GM23338 (cell line): ENCODE measurements around the gene RNF181. TPM values are rescaled to one million over a fixed set of nuclear protein-coding genes. Genes with fewer than 3 reads are reported as not detected.
A peak's percentile ranks its signal among the peaks of the same experiment; 100 is the strongest.

Experiments
- ATAC-seq: fragments of 200-7000 bp; cut with Tn5 transposase; 3 replicates; pipeline ENCODE4 v1.9.1; 2020
- DNase-seq: peaks from one replicate; pipeline ENCODE4 v3.0.0-alpha.2; 2015; ENCODE audit warnings: low spot score
- H2AFZ ChIP-seq: fragments of 200-600 bp; sonication (generic); 2 replicates; pipeline ENCODE4 v1.8.0; 2016; ENCODE audit warnings: antibody characterized with exemption, mild to moderate bottlenecking, moderate library complexity
- H3F3A ChIP-seq: fragments of 200-600 bp; sonication (generic); replicated peaks from 2 replicates; pipeline ENCODE4 v1.8.0; 2017; ENCODE audit warnings: antibody characterized with exemption, mixed run types, low read depth
- H3K27ac ChIP-seq: fragments of 200-600 bp; sonication (generic); 2 replicates; pipeline ENCODE4 v1.6.1; 2016; ENCODE audit warnings: low read depth
- H3K27me3 ChIP-seq: fragments of 200-600 bp; sonication (generic); 2 replicates; pipeline ENCODE4 v1.8.0; 2016; ENCODE audit warnings: mild to moderate bottlenecking, mixed run types, moderate library complexity; ENCODE audit not compliant: insufficient read depth
- H3K36me3 ChIP-seq: fragments of 200-600 bp; sonication (generic); 2 replicates; pipeline ENCODE4 v1.8.0; 2016; ENCODE audit warnings: mild to moderate bottlenecking; ENCODE audit not compliant: insufficient read depth
- H3K4me1 ChIP-seq: fragments of 200-600 bp; sonication (generic); 2 replicates; pipeline ENCODE4 v1.8.0; 2016; ENCODE audit warnings: mild to moderate bottlenecking, moderate library complexity; ENCODE audit not compliant: insufficient read depth
- H3K4me2 ChIP-seq: fragments of 200-600 bp; sonication (generic); 2 replicates; pipeline ENCODE4 v1.7.1; 2017; ENCODE audit warnings: mixed run types
- H3K4me3 ChIP-seq: fragments of 200-600 bp; sonication (generic); 2 replicates; pipeline ENCODE4 v1.6.1; 2016; ENCODE audit warnings: mixed run types
- H3K79me2 ChIP-seq: fragments of 200-600 bp; sonication (generic); replicated peaks from 2 replicates; pipeline ENCODE4 v1.8.0; 2017; ENCODE audit warnings: mild to moderate bottlenecking; ENCODE audit not compliant: insufficient read depth
- H3K9me2 ChIP-seq: fragments of 200-600 bp; sonication (generic); 2 replicates; pipeline ENCODE4 v1.8.0; 2017; ENCODE audit not compliant: insufficient read depth
- H4K20me1 ChIP-seq: fragments of 200-600 bp; sonication (generic); replicated peaks from 2 replicates; pipeline ENCODE4 v1.8.0; 2017; ENCODE audit warnings: mild to moderate bottlenecking; ENCODE audit not compliant: insufficient read depth
- H3K27ac Mint-ChIP-seq: 2 replicates; pipeline ENCODE4 v1.8.0; 2020; ENCODE audit warnings: inconsistent platforms, mild to moderate bottlenecking, moderate library complexity, mixed read lengths
- H3K27me3 Mint-ChIP-seq: 3 replicates; pipeline ENCODE4 v1.8.0; 2022; ENCODE audit warnings: low read depth, mild to moderate bottlenecking, moderate library complexity, mixed read lengths, inconsistent platforms; ENCODE audit not compliant: insufficient read depth, poor library complexity
- H3K36me3 Mint-ChIP-seq: 3 replicates; pipeline ENCODE4 v1.8.0; 2021; ENCODE audit warnings: low read depth, mild to moderate bottlenecking, inconsistent platforms, moderate library complexity, mixed read lengths
- H3K4me1 Mint-ChIP-seq: 3 replicates; pipeline ENCODE4 v1.8.0; 2020; ENCODE audit warnings: mild to moderate bottlenecking, inconsistent platforms, mixed read lengths
- H3K4me3 Mint-ChIP-seq: 3 replicates; pipeline ENCODE4 v1.8.0; 2021; ENCODE audit warnings: moderate library complexity, mild to moderate bottlenecking, inconsistent platforms, mixed read lengths
- H3K9me3 Mint-ChIP-seq: 3 replicates; pipeline ENCODE4 v1.8.0; 2020; ENCODE audit warnings: moderate library complexity, mild to moderate bottlenecking, inconsistent platforms, mixed read lengths
- CREB1 ChIP-seq: fragments of 250-450 bp; sonication (Bioruptor Pico); IDR thresholded peaks from 2 replicates; pipeline ENCODE4 v1.5.0; 2020; ENCODE audit warnings: low read depth, mild to moderate bottlenecking, moderate library complexity
- CTCF ChIP-seq, 2 experiments: fragments of 200-600 bp in 1 of 2; sonication (generic) in 1 of 2; conservative IDR thresholded peaks; 2 replicates each; pipeline versions ENCODE4 v1.5.1 to v1.6.1; 2016 to 2017; ENCODE audit warnings: antibody characterized with exemption in 2 of 2, low read depth in 2 of 2, mild to moderate bottlenecking in 2 of 2, moderate library complexity in 1 of 2
- ETS1 ChIP-seq: IDR thresholded peaks from 2 replicates; pipeline ENCODE4 v1.6.1; 2016; ENCODE audit warnings: antibody characterized with exemption
- EZH2 ChIP-seq: fragments of 200-600 bp; sonication (generic); IDR thresholded peaks from one replicate; pipeline ENCODE4 v1.8.0; 2017; ENCODE audit warnings: antibody characterized with exemption, mild to moderate bottlenecking, low read depth; ENCODE audit not compliant: unreplicated experiment
- EZH2phosphoT487 ChIP-seq: fragments of 200-600 bp; sonication (generic); IDR thresholded peaks from one replicate; pipeline ENCODE4 v1.8.1; 2018; ENCODE audit warnings: antibody characterized with exemption; ENCODE audit not compliant: unreplicated experiment
- JUNB ChIP-seq: IDR thresholded peaks from one replicate; pipeline ENCODE4 v1.6.1; 2016; ENCODE audit warnings: antibody characterized with exemption; ENCODE audit not compliant: unreplicated experiment
- NANOG ChIP-seq: IDR thresholded peaks from 2 replicates; pipeline ENCODE4 v1.6.1; 2016; ENCODE audit warnings: antibody characterized with exemption, borderline replicate concordance
- POLR2AphosphoS5 ChIP-seq: IDR thresholded peaks from 2 replicates; pipeline ENCODE4 v1.6.1; 2016; ENCODE audit warnings: antibody characterized with exemption, low read depth
- REST ChIP-seq: IDR thresholded peaks from one replicate; pipeline ENCODE4 v1.6.1; 2018; ENCODE audit warnings: antibody characterized with exemption; ENCODE audit not compliant: unreplicated experiment
- STAT1 ChIP-seq: IDR thresholded peaks from one replicate; pipeline ENCODE4 v1.6.1; 2016; ENCODE audit warnings: antibody characterized with exemption; ENCODE audit not compliant: unreplicated experiment
- ZNF114 ChIP-seq: fragments of 250-450 bp; sonication (Bioruptor Pico); IDR thresholded peaks from 2 replicates; pipeline ENCODE4 v1.5.0; 2020; ENCODE audit warnings: mild to moderate bottlenecking, moderate library complexity
- ZNF331 ChIP-seq: fragments of 250-450 bp; sonication (Bioruptor Pico); IDR thresholded peaks from 2 replicates; pipeline ENCODE4 v1.5.0; 2020; ENCODE audit warnings: low read depth, mild to moderate bottlenecking, moderate library complexity
- ZNF462 ChIP-seq: fragments of 250-450 bp; sonication (Bioruptor Pico); IDR thresholded peaks from 2 replicates; pipeline ENCODE4 v1.5.0; 2020; ENCODE audit warnings: mild to moderate bottlenecking, moderate library complexity
- polyA plus RNA-seq: library from polyadenylated mRNA; unstranded; fragments of >200 nt; fragmentation: Nextera tagmentation; extraction: Ambion mirVana; gene quantifications from 2 replicates; pipeline ENCODE4 v1.2.1, GENCODE V29; 2016
- total RNA-seq: library from RNA; depleted of rRNA; stranded (reverse); fragments of >200 nt; shearing (Covaris generic); gene quantifications from 2 replicates; pipeline ENCODE4 v1.2.3, GENCODE V29; 2014

Gene RNF181
- total and polyA plus RNA-seq, 2 experiments from 2014 or later: 114 to 260 TPM

- Histone ChIP-seq H3K9me2 (no peaks in the 10 kb centered on the region), H3K79me2 (peaks cover 25% of the 10 kb centered on the region), H2AFZ (peak overlapping the region; percentile 93; the same call in 1 of the 2 replicates), H3K4me1 (peaks cover 3% of the 10 kb centered on the region; the same call in 1 of the 2 replicates), H3K27ac (no peak overlapping the region), H3F3A (peaks cover 11% of the 10 kb centered on the region; the same call in 1 of the 2 replicates), H3K4me3 (peak overlapping the region; percentile 96), H3K4me2 (peak overlapping the region; percentile 93), H3K36me3 (peaks cover 1% of the 10 kb centered on the region; the same call in 1 of the 2 replicates), H3K27me3 (no peaks in the 10 kb centered on the region), H4K20me1 (peaks cover 19% of the 10 kb centered on the region)
- Mint-ChIP-seq H3K4me1 (peaks cover 9% of the 10 kb centered on the region), H3K27me3 (peaks cover 27% of the 10 kb centered on the region), H3K27ac (no peak overlapping the region), H3K4me3 (peak overlapping the region; percentile 86), H3K36me3 (peaks cover 17% of the 10 kb centered on the region; the same call in 2 of the 3 replicates), H3K9me3 (peaks cover 3% of the 10 kb centered on the region; the same call in 1 of the 3 replicates)
- no peak for TF ChIP-seq ZNF114 (CRISPR knock-in tag)
- TF ChIP-seq NANOG: no peak
- no peak for TF ChIP-seq EZH2phosphoT487
- no peak for TF ChIP-seq ZNF462 (CRISPR knock-in tag)
- TF ChIP-seq REST: no peak
- no peak for TF ChIP-seq CREB1 (CRISPR knock-in tag)
- no peak for TF ChIP-seq EZH2
- no peak for TF ChIP-seq JUNB
- TF ChIP-seq POLR2AphosphoS5: no peak; the same call in 1 of the 2 replicates
- no peak for TF ChIP-seq CTCF (conservative IDR thresholded peaks at IDR 0.05; ENCODE audit: low read depth in 2 of 2)
- no peak for TF ChIP-seq STAT1
- no peak for TF ChIP-seq ETS1
- TF ChIP-seq ZNF331 (CRISPR knock-in tag): no peak
- ATAC-seq (peak; percentile 67), DNase-seq (peak; percentile 64)
Observed at GRCh38 chr2:85601771-85602475, 6.4 kb downstream of the RNF181 start.
